ENCODE data around the gene LDOC1.
"Not testable (repeated sequence)": the region's sequence is repeated elsewhere in the genome, so short reads cannot be mapped to it uniquely, and the experiment has no call there.

The LDOC1 gene

DNA sequence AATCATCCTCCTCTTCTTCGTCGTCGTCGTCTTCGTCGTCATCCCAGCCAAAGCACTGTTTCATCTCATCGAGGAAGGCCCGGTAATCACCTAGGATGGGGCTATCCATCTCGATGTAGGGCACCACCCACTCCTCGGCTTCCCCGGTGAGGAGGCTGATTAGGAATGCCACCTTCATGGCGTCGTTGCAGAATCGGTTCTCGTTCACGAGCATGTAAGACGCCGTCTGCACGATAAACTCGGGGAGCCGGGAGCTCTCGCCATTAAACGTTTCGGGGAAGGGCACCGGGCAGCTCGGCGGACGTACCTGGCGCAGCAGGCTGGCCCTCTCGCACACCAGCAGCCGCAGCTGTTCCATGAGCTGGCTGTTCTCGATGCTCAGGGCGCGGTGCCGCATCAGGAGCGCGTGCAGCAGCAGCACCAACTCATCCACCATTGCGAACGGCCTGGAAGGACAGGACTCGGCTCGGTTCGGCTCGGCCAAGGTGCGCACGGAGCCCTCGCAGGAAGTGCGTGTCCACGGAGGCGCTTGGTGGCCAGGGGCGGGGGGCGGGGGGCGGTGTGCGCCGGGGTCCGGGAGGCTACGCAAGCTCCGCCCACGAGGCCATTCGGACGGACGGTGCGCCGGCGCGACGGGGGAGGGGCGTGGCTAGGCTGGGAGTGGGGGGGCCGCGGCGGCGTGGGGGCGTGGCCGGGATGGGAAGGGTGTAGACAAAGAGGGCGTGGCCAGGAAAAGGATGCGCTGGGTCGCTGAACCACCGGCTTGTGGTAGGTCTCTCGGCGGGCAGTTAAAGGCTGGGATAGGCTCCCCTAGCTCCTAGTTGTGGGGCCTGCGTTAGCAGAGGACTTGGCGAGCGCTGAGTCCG is at the start of gene LDOC1:
Gene LDOC1, minus strand, starts transcription at position 544 of the 866 bp plus-strand sequence. Its CDS starts 108 bp downstream, at position 436.
- peak; percentile 29 for DNase-seq

DNA sequence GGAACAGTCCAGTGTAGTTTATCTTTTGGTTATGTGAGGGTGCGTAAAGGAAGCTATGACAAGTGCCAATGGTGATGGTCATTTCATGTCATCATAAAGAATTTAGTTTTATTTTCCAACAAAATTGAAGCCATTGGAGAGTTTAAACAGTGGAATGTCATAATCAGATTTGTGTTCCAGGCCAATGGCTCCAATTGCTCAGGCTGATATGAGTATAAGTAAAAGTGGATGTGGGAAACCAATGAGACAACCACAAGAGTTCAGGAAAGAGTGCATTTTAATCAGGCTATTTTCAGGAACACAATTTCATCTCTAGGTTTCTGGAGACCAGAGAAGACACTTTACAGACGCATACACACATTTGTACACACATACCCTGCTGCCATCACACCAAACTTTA is 44.7 kb upstream of the LDOC1 start:
- no peak for DNase-seq

DNA sequence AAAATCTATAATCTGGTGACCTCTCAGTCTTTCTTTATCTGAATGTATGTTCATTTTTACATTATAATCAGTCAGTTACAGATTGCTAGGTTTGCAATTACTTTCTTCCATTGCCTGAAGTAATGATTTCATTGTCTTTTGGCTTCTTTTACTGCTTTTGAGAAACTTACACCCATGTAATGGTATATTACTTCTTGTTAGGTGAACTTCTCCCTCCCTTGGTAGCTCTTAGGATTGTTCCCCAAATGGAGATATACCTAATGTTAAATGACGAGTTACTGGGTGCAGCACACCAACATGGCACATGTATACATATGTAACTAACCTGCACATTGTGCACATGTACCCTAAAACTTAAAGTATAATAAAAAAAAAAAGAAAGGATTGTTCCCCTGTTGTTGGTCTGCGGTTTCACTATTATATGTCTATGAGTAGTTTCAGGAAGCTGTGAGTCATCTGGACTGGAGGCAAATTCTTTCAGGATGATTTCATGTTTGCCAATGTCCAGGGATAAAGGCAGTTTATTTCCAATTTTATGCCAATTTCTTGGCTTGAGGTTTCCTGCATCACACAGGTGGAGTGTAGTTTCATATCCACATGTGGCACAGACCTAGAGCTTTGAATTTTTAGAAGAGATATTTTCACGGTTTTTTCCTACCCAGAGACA is 43.5 kb upstream of the LDOC1 start:
- DNase-seq, result no peak

DNA sequence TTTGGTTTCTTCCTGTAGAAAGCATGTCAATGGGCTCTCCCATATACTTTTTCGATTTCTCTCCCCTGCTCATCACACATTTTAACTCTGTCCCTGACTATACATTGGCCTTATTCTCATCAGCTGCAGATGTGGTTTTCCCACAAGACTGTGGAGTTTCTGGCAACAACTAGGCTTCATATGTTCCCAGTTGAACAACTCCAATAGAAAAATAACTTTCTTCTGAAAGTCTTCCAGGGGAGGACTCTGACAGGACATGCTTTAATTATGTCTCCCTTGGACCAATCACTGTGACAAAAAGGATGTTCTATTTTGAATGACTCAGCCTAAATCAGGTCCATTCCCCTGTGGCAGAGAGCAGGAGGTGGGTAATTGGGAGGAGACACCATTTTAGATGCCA is 37.3 kb upstream of the LDOC1 start:
- DNase-seq, result no peak

DNA sequence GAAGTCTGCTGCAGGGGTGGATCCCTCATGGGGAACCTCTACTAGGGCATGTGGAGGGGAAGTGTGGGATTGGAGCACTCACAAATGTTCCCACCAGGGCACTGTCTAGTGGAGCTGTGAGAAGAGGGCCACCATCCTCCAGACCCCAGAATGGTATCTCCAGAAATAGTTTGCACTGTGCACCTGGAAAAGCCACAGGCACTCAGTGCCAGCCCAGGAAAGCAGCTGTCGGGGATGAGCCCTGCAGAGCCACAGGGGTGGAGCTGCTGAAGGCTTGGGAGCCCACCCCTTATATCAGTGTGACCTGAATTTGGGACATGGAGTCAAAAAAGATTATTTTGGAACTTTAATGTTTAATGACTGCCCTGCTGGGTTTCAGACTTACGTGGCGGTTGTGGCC is 25.0 kb upstream of the LDOC1 start:
- DNase-seq, result no peak

DNA sequence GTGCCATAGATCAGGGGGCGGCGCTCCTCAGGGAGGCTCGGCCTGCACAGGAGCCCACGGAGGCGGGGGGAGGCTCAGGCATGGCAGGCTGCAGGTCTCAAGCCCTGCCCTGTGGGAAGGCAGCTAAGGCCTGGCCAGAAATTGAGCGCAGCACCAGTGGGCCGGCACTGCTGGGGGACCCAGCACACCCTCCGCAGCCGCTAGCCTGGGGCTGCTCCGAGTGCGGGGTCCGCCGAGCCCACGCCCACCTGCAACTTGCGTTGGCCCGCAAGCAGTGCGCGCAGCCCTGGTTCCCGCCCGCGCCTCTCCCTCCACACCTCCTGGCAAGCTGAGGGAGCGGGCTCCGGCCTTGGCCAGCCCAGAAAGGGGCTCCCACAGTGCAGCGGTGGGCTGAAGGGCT is 11.6 kb upstream of the LDOC1 start:
- not testable (repeated sequence) for DNase-seq

DNA sequence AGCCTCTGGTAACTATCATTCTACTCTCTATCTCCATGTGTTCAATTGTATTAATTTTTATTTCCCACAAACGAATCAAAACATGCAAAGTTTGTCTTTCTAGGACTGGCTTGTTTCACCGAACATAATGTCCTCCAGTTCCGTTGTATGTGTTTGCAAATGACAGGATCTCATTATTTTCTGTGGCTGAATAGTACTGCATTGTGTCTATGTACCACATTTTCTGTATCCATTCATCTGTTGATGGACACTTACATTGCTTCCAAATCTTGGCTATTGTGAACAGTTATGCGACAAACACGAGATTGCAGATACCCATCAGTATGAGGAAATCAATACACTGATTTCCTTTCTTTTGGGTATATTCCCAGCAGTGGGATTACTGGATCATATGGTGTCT is 8.4 kb upstream of the LDOC1 start:
- no peak for DNase-seq

DNA sequence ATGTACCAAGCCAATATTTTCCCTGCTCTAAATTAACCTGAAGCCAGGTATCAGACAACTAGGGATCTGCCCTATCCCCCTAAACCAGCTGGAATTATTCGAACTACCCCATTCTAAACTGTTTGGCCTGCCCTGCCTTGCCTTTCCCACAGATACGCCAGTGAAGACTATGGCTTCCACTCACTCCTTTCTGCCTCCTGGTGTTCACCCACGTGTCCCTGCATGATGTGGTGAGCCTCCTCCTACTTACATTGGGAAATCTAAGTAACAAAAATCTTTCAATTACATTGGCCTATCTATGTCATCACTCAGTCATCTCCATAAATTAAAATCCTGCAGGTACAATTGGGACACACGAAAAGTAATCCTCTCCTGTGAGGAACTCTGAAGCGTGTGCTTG is 6.1 kb upstream of the LDOC1 start:
- DNase-seq, result no peak

DNA sequence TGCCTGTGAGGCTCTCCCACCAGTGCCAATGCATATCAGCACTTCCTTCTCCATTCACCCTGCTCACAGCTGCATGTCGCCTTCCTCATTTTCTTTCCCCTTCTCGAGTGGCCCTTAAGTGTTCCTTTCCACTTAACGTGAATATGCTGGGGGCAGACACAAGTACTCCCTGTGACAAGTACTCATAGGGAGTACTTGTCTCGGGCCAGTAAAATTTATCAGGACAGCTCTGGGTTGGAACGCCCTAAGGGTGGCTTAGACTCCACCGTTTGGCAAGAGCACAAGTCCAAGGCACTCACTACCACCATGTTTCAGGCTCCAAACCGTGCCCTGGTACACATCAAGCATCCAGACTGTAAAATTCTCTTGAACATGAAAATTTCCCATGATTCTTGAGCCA is 3.9 kb upstream of the LDOC1 start:
- no peak for DNase-seq

DNA sequence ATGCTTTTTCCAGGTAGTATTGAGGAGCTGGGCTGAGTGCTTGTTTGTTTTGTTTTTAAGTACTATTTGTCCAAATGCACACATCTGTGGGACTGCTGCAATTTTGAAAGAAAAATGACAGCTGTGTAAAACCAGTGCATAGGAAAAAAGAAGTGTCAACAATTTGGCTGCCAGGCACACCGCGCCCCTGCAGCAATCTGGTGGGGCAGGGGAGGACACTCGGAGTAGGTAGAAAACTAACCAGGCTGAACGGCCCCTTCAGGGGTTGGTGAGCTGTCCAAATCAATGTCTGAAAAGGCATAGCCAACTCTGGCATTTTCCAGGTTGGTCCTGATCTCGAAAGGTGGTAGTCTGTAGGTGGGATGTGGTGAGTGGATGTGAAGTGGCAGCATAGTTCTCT is 1.1 kb downstream of the LDOC1 start:
- no peak for DNase-seq

DNA sequence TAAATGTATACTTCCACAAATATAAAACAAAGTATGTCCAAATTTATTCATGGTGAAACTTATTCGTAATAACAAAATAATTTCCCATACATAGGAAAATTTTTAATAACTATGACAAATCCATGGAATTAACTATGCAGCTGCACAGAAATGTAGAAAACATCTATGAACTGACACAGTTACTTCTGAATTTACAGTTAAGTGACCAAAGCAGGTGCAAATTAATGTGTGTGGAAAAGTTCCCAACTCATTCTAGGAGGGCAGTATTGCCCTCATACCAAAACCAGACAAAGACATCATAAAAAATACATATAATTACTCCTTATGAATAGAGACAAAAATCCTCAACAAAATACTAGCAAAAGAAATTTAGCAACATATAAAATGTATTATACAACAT is 12.5 kb downstream of the LDOC1 start:
- no peak for DNase-seq

DNA sequence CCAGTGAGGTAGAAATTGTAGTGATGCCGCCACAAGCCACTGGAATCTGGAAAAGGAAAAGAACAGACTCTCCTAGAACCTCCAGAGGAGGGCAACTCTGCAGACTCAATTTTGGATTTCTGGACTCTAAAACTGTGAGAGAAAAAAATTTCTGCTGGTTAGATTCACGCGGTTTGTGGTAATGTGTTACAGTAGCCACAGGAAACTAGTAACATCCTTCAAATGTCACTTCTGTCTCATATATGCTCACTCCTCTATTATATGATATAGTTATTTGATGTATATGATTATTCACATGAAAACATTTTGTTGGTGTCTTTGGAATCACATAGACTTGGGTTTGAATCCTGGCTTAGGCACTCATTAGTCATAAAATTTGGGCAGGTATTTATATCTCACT is 18.8 kb downstream of the LDOC1 start:
- no peak for DNase-seq

DNA sequence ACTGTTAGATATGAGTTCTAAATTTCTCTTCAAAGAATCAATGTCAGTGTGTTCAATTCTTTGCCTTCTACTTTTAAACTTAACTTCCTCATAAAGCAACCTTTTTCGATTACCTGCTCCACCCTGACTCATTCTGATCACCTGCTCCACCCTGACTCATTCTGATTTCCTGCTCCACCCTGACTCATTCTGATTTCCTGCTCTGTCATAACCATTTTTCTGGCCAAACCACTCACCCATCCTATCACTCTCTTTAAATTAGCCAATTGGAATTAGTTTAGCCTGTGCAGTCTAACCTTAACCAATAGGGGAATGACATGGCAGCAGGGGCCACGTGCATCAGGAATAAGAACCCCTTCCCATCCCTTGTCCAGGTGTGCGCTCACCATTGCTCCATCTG is 21.7 kb downstream of the LDOC1 start:
- DNase-seq, result not testable (repeated sequence)

DNA sequence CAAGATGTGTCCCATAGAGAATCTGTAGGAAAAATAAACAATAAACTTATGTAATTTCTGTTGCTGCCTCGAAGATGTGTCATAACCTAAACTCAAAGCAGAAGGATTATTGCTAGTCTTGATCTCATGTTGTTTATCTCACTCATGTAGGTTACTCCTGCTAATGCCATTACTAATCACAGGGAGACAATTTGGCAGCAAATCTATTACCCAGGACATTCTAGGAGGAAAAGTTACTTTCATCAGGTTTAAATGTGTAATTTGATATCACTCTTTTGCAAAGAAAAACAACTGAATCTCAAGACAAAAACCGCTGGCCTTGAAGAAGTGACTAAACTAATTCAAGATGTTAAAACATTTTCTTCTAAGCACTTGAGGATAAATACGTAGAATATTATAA is 34.0 kb downstream of the LDOC1 start:
- DNase-seq, result no peak

DNA sequence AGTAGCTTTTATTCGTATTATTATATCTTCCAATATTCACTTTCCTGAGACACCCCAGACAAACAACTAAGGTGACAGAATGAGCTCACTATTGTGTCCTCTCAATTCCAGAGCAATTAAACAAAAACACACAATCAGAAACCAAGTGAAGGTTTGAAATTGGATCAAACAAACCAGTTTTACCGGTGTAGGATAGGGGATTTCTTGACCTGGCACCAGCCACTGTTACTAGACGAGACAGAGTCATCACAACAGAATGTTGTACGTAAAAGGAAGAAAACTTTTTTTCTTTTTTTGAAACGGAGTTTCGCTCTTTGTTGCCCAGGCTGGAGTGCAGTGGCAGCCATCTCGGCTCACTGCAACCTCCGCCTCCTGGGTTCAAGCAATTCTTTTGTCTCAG is 43.7 kb downstream of the LDOC1 start:
- DNase-seq, result no peak

DNA sequence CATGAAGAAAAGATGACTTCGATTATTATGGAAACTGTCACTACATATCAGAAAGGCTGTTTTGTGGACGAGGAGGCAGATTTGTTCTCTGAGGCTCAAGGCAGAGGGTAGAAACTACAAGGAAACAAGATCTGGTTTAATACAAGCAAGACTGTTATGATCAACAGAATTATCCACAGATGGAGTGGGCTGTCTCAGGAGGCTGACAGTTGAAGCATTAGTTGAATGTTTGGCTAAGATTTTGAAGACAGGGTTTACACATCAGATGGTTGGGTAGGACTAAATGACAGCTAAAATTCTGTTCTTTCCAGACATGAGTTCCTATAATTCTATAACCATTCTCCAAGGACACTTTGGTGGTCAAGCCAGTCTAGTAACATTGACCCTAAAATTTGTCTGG is 49.8 kb downstream of the LDOC1 start:
- DNase-seq, result no peak
